ENCODE measurements around the gene HEMK1. TPM values are rescaled to one million over a fixed set of nuclear protein-coding genes. Genes with fewer than 3 reads are reported as not detected.

HEMK1 gene
- total and polyA plus RNA-seq, 2 donors (not counting 3 experiments of a cell fraction or from before 2014, with no cell fraction given) = 14.2 to 15.2 TPM

DNA sequence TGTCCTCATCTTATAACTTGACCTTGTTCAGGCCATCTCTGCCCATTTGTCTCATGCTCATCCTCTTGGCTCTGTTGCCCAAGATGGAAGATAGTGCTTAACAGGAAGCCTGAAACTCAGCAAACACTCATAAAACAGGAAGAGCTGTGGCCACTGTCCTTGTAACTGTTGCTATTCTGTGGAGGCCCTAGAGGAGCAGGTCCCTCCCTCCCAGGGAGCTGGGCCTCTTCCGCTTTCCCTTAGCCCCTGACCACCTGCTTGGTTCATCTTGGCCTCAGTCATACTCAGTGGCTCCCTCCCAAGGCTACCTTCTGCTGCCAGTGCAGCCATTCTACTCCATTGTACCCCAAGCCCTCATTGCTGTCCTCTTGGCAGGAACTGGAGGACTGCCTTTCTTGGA lies 51.1 kb downstream of the HEMK1 start:
- Histone ChIP-seq H3K4me1 (ENCODE audit: control insufficient read depth, extremely low read depth, insufficient read depth, low read length) (peaks cover 22% of the 10 kb centered on the region), H3K36me3 (ENCODE audit: control insufficient read depth in 2 of 2, extremely low read depth in 1 of 2, insufficient read depth in 2 of 2, low read length in 2 of 2) (no peaks in the 10 kb centered on the region), H4K20me1 (replicated peaks; ENCODE audit: control insufficient read depth, extremely low read depth, insufficient read depth, low read length) (no peaks in the 10 kb centered on the region), H3K4me2 (ENCODE audit: insufficient read depth, low read length) (no peak overlapping the region), H3K9ac (replicated peaks; ENCODE audit: extremely low read depth, insufficient read depth, low read length) (no peak overlapping the region), H2AFZ (ENCODE audit: low read depth, low read length) (no peak overlapping the region), H3K79me2 (ENCODE audit: control insufficient read depth, insufficient read depth, low read length) (no peaks in the 10 kb centered on the region), H3K27me3 (ENCODE audit: control insufficient read depth in 2 of 2, insufficient read depth in 2 of 2, low read length in 2 of 2) (no peaks in the 10 kb centered on the region), H3K27ac (ENCODE audit: insufficient read depth, low read depth, low read length) (no peak overlapping the region), H3K4me3 (replicated peaks in 1 of 3; ENCODE audit: insufficient read depth in 1 of 3, low read depth in 1 of 3, low read length in 3 of 3) (no peak overlapping the region), H3K9me1 (replicated peaks; ENCODE audit: control insufficient read depth, extremely low read depth, insufficient read depth, low read length) (no peaks in the 10 kb centered on the region), H3K9me3 (replicated peaks; ENCODE audit: control insufficient read depth, insufficient read depth, low read length) (no peaks in the 10 kb centered on the region)
- ChIA-PET CTCF (interaction anchor here (1.6 to 3.7 kb wide), 2 partner anchors 32 to 751 kb away, joined by 4 to 15 read pairs; no protein-coding TSS in a partner anchor), POLR2A (no interaction called here)
- DNase-seq (ENCODE audit: low read depth, low spot score) = no peak
- FAIRE-seq = no peak
- dilution Hi-C loops (cut with MboI; ENCODE audit: extremely low pct_ligation_motif_present, low sequenced_read_pairs) (no loop called here), intact Hi-C loops (cut with micrococcal nuclease) (no loop called here)
- no peak for TF ChIP-seq MYC (IDR thresholded peaks at IDR 0.05; ENCODE audit: low read depth, low read length)
- TF ChIP-seq, protein P1, sequence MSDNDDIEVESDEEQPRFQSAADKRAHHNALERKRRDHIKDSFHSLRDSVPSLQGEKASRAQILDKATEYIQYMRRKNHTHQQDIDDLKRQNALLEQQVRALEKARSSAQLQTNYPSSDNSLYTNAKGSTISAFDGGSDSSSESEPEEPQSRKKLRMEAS (IDR thresholded peaks at IDR 0.05; ENCODE audit: insufficient read depth, insufficient read length) = no peak
- TF ChIP-seq JUN (IDR thresholded peaks at IDR 0.05; ENCODE audit: borderline replicate concordance, insufficient read depth, insufficient read length, low read depth) = no peak
- TF ChIP-seq FOS (IDR thresholded peaks at IDR 0.05; ENCODE audit: borderline replicate concordance, insufficient read depth, low read length) = no peak
- TF ChIP-seq POLR2A (IDR thresholded peaks at IDR 0.05; ENCODE audit: low read depth, low read length) = no peak
- no peak for TF ChIP-seq CTCF (IDR thresholded peaks at IDR 0.05; ENCODE audit: extremely low read depth in 1 of 2, insufficient read depth in 1 of 2, low read depth in 1 of 2, low read length in 2 of 2)
- no peak for TF ChIP-seq POLR2AphosphoS5 (IDR thresholded peaks at IDR 0.05; ENCODE audit: insufficient read depth, low read depth, low read length)
- TF ChIP-seq GATA2 (IDR thresholded peaks at IDR 0.05; ENCODE audit: insufficient read depth, insufficient read length, low read depth, low read length) = no peak
- TF ChIP-seq EZH2 (IDR thresholded peaks at IDR 0.05; ENCODE audit: borderline replicate concordance, low read depth, low read length, severe bottlenecking) = no peak
- no TSS peak for BruUV-seq (replicated peaks)
